ENCODE results near the gene IFT43.

The IFT43 gene

DNA sequence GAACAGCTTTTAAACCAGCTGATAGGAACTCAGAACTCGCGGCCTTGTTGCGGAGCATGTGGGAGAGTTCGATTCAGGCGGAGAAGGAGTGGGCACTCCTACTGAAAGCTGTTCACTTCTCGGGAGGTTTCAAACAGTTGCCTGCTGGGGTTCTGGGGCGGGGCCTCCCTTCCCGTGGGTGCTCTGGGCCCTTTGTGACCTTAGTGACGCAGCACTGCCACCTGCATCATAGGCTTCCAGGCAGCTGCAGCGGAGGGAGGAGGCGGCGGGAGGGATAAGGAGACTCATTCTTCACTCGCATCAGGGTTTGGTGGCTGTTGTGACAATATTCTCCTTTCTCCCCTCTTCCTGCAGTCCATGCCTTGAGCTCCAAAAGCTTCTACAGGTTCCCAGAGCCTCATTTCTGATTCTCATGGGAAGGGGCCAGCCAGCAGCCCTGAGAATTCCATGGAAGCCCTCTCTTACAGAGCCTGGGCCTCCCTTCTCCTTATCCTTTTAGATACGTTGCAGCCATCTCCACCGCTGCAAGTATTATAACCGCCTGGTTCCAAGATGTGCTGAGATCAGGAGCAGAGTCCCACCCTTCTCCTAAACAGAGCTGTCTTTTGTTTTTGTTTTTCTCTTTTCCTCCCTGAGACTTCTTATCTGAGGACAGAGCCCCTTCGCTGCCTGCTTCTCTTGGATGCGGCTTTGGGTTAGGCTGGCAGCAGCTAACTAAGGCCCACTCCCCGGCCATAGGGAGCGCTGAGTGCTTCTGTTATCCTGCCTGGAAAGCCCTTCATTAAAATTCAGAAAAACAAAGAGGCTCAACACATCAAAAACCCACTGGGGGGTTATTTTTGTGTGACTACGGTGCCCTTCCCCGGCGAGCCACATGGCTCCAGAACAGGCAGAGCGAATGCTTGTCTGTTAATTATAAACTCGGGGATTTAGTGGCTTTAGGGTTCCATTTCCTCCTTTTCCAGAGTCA, 98.5 kb downstream of the IFT43 start:
- no peak for DNase-seq

GRCh38 chr14:76085358-76085757, 99.8 kb downstream of the IFT43 start:
- no peak for DNase-seq

DNA sequence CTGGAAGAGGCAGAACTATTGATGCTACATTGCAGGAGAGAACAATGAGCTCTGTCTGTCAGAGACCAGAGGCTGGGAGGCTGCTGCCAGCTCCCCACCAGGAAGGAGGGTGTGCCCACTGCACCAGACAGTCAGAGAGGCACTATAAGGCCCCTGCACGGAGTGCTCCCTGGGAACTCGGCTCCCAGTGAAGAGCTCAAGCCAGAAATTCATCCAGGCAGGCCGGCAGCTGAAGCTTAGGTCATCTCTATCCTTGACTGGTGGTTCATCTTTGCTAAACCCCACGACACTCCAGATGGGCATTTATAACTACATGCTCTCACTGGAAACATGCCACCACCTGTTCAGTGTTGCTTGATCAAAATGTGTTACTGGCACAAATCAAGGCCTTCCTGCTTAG, 101.1 kb downstream of the IFT43 start:
- no peak for DNase-seq

DNA sequence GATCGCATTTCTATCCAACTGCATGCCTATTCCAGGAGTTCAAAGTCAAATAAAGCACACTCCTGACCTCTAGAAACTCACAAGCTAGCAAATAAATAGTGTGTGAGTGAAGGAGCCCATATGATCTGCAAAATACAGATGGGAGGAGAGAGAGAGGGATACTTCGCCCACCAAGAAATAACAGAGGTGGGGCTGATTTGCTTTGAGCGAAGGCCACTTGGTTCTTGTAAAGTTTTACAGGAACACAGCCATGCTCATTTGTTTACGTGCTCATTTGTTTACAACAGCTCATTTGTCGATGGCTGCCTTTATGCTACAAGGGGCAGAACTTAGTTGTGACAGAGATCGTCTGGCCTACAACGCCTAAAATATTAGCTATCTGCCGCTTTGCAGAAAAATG, 102.8 kb downstream of the IFT43 start:
- no peak for DNase-seq

DNA sequence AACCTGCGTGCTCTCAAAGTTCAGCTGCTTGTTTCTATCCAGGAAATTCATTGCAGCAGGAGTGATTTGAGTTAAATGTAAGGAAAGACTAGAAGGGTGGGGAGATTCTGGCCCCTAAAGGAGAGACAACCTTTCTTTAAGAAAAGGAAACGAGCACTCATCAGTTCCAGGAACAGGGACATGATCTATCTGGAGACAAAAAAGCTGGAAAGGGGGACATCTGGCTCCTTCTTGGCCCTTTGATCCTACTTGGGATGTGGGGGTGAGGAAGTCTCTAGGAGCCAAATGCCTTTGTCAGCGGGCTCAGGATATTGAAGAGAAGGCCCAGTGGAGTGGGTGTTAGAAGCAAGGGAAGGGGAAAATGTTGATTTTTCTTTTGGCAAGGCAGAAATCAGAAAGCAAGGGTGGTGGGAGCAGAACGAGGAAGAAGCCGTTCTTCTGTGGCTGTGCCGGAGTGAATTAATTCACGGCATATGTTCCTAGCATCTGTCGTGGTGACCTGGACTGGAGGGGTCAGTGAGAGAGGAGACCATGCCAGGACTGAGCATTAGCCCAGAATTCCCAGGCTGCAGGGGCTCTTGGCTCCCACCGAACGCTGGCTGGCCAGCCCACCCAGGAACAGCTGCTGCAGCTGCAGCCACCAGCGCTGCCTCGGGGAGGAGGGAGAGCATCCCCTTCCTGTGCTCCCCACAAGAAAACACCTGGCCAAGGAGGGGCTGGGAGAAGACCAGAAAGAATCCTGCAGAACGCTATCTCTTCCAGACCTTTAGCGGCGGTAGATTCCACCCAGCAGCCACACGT, 103.4 kb downstream of the IFT43 start:
- DNase-seq, result no peak

DNA sequence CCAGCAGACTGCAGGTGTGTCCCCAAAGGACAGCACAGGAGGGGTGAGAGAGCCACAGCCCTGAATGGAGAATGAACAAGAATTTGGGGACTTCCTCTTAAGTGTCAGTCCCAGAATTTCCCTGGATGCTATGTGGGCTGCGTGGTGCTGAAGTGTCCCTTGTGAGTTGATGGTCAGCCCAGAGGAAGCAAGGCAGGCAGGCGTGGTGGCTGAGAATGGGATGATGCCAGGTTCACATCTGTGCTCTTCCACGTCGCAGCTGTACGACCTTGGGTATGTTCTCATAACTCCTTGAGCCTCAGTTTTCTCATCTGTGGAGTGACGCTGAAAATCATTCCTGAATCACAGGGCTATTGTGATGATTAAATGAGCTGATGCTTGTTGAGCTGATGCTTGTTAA, 104.0 kb downstream of the IFT43 start:
- DNase-seq, result no peak

DNA sequence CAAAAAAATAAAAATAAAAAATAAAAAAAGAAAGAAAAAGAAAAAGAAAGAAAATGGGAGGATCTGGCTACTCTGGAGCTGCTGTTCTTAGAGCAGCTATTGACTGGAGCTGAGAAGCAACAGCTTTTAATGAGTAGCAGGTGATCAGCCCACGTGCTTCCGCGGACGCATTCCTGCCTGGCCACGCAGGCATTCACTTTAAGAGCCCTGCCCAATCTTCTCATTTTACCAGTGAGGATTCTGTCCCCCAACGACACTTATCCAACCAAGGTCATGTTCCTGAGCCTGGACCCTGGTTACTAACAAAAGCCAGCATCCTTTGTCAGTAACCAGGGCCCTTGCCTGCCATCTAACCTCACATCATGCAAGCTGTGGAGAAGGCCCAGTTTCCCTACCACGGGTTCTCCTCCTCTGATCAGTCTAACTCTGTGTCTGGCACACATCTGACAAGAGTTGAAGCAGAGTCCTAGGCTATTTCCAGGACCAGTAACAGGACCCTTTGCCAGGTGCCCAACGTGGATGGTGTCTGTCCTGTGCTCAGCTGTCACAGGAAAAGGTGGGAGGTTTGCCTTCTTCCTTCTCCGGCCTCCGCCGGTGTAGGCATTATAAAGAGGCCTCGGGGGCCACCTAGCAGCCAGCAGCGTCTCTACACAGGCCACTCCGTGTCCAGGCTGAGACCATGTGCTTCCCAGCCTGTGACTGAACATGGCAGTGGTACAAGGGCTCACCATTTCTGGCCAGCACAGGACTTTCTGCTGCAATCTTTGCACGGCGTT, 105.2 kb downstream of the IFT43 start:
- DNase-seq, result no peak

DNA sequence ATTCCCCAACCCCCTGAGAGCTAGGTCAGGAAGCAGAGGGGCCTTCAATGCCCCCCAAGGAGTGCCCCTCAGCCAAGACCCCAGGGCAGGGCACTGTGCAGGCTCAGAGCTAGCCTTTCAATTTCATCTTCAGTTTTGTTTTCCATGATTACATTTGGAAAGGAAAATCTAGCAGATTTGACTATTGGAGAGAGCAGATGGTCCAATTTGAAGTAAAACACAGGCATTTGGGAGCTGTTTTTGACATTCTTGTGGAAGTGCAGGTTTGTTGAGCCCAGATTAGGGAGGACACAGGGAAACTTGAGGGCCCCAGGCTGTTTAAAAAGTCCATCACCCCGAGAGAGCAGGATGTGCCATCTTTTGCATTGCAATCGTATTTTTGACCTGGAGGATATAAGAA, 107.5 kb downstream of the IFT43 start:
- DNase-seq, result no peak

- DNase-seq, result no peak
These were observed 110.7 kb downstream of the IFT43 start for GRCh38 chr14:76096257-76096656.

DNA sequence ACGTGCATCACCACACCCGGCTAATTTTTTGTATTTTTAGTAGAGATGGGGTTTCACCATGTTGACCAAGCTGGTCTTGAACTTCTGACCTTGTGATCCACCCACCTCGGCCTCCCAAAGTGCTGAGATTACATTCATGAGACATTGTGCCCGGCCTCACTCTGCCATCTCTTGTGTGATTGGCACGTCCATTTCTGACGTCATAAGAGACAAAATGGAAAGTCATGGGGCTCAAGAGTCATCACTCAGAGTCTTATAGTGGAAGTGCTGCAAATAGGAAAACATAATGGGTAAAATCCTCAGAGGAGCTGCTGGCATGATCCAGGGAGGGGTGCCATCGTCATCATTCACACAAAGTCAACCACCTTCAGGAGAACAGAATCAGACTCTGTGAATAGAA, 112.0 kb downstream of the IFT43 start:
- no peak for DNase-seq

DNA sequence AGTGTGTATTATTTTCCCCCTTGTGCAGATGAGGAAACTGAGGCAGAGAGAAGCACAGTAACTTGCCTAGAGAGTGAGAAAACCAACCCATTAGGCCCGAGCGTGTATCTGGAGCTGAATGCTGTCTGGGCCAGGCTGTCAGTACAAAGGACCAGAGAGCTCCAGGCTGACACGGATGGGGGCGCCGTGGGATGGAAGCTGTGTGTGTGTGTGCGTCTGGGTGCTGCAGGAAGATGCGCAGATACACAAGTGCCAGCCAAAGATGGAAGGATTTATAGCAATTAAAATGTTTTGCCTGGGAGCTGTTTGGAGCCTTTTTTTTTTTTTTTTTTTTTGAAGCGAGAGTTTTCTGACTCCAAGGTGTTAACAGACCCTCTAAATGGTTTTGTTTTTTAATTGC, 112.5 kb downstream of the IFT43 start:
- DNase-seq, result no peak

DNA sequence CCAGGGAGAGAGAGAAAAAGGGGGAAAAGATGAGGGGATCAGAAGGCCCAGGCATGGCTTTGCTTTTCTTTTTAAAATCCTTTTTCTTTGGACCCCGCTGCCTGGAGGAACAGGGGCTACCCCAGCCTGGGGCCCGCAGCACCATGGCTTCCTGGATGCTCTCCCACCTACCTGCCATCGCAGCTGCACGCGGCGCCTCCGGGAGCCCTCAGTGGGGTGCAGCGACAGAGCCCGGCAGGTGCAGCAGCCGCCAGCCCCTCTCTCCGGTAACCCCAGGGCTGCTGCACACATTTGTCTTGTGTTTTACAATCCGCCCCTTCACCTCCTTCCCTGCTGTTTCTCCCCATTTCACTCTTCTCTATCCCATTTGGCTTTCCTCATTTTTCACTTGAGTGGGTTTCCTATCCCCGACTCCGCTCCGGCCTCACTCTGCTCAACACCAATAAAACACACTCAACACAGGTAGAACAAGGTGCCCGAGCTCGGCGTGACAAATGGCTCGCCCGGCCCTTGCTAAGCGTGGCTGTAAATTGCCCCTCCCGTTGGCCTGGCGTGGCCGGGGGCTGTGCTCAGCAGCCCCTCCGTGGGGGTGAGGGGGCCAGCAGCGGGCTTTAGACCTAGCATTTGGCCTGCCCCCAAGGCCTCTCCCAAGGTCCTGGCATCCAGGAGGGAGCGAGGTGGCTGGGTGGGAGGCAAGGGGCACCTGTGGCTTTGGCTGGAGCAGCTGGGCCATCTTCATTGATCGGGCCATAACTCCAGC, 113.5 kb downstream of the IFT43 start:
- no peak for DNase-seq

GRCh38 chr14:76100236-76100635, 114.7 kb downstream of the IFT43 start:
- DNase-seq, result no peak

DNA sequence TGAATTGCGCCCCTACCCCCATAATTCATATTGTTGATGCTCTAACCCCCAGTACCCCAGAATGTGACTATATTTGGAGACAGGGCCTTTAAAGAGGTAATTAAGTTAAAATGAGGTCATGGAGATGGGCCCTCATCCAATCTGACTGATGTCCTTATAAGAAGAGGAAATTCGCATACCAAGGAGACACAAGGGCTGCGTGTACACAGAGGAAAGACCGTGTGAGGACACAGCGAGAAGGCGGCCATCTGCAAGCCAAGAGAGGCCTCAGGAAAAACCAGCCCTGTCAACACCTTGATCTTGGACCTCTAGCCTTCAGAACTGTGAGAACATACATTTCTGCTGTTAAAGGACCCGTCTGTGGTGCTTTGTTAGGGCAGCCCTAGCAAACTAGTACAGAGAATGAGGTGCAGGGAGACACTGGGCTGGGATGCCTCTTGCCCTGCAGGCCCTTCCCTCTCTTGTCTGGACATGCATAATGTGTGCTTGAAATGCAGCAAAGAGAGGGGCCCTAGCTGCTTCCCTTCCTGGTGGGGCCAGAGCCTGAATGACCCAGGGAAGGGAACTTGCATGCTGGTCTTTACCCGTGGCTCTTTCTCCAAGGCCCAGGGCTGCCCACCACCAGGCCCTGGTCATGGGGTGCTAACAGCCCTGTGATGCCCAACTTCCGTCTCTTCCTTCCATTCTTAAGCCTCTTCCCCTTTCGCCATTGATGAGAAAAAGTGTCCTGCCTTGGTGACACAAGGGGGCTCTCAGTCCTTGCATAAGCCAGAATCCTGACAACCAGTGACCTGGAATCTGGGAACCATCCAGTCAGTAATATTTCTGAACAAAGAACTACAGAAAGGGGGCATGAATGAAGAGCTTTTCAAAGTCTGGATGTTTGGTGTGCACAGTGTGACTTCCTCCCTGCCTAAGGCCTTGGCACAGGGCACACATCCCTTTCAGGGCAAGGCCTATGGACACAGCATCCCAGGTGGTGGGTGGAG, 116.1 kb downstream of the IFT43 start:
- DNase-seq, result no peak

GRCh38 chr14:76104802-76105355, 119.3 kb downstream of the IFT43 start:
- no peak for DNase-seq

- DNase-seq, result no peak
These were observed 120.6 kb downstream of the IFT43 start for GRCh38 chr14:76106188-76106587.

DNA sequence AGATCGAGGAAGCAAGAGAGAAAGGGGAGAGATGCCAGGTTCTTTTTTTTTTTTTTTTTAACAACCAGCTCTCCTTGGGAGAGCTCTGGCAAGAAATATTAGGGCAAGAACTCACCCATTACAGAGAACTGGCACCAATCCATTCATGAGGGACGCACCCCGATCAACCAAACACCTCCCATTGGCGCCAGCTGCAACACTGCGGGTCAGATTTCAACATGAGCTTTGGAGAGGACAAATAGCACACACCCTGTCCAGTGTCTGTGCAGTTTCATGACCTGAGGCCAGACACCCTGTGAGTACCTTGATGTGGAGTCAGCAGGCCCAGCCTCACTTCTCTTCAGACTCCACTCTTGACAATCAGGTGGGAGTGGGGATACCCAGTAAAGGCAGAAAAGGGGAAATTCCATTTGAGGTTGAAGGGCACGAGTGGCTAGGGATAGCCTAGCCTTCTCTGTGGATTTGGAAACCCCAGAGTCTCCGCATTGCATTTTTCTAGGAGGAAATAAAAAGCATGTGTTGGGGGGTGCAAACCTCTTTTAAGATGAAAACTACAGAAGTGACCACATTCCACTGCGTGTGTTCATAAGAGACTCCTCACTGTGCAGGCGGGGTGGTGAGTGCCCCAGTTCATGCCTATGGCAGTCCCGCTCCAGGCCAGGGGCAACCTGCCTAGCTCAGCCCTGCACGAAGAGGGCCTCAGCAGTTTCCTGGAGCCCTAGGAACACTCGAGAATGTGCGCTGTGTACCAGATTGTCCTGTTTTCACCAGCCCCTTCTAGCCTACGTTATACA, 123.7 kb downstream of the IFT43 start:
- DNase-seq, result no peak

- DNase-seq, result no peak
These were observed 127.5 kb downstream of the IFT43 start for GRCh38 chr14:76112889-76113624.

- DNase-seq, result no peak
These were observed 128.1 kb downstream of the IFT43 start for GRCh38 chr14:76113691-76114090.

All from GF-D8 (cell line).